HuH-7 (cell line): ENCODE data around the gene OR8J1.
"Not testable (repeated sequence)": the region's sequence is repeated elsewhere in the genome, so short reads cannot be mapped to it uniquely, and the experiment has no call there.

Experiments
- DNase-seq: peaks from one replicate; pipeline ENCODE4 v3.0.0; 2011; ENCODE audit warnings: low spot score

The OR8J1 gene

GRCh38 chr11:56353991-56354390 lies at the start of gene OR8J1:
OR8J1 (plus strand) TSS chr11:56354291; CDS start chr11:56360247, 5,956 bp downstream.
- DNase-seq = no peak

DNA sequence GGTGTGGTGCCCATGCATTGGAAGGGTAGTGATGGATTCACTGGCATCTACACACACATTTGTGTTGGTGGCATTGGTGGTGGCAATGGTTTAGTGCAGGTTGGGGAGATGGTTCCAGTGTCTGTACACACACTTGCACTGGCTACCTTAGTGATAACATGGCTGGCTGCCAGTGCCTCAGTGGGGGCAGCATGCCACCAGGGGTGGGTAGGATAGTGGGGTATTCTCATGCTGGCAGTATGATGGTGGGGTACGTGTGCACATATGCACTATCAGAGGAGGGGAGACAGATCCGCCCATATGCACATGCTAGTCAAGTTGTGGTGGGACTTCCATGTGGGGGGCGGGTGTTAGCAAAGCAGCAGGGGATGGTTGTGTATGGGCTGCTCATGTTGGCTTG lies 46.3 kb upstream of the OR8J1 start:
- DNase-seq = no peak

DNA sequence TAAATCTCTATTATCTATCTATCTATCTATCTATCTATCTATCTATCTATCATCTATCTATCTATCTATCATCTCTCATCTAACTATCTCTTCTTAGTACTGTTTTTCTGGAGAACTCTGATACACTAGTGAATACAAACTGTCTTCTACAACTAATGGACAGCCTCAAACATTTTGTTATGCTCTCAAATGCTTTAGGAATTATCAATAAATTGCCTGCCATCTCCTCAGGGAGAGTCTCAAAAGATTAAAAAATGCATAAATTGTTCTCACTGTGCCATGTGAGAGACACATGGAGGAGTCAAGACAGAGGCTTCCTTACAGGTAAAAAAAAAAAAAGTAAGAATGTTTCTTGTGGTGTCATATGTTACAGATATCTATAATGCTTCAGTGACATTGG lies 39.2 kb upstream of the OR8J1 start, which contains the start of gene OR8K3:
TSS of gene OR8K3 (plus strand) at position 301 of the 400 bp plus-strand sequence. CDS start 3,163 bp downstream, outside the sequence.
- DNase-seq = no peak

- no peak for DNase-seq
Observed at GRCh38 chr11:56331861-56332491, 22.1 kb upstream of the OR8J1 start.

GRCh38 chr11:56333156-56333555 lies 20.9 kb upstream of the OR8J1 start:
- no peak for DNase-seq

DNA sequence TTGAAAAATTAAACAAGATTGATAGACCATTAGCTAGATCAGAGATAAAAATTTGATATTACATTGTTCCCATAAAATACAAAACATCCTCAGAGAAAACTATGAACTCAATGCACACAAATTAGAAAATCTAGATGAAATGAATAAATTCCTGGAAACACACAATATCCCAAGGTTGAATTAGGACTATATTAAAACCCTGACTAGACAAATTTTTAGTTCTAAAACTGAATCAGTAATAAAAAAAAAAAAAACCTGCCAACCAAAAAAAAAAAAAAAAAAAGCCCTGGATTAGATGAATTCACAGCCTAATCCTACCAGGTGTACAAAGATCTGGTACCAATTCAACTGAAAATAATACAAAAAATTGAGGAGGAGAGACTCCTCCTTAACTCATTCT lies 13.8 kb upstream of the OR8J1 start:
- DNase-seq = no peak

GRCh38 chr11:56345739-56346138 lies 8.4 kb upstream of the OR8J1 start, which contains the start of gene OR8K1:
OR8K1 (plus strand) TSS chr11:56346039; CDS start chr11:56346039, 0 bp downstream.
- DNase-seq = no peak

DNA sequence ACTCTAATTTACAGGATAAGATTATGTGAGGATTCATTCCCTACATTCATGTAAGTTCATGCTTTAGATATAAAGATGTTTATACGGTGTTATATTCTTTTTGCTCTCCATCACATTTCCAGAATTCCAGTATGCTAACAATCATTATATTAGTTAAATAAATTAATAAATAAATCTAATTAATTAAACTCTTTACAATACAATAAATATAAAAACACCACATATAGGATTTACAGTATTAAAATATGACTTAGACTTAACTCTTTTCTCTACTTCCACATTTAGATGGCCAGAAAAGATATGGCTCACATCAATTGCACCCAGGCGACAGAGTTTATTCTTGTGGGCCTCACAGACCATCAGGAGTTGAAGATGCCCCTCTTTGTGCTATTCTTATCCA lies 21.2 kb downstream of the OR8J1 start, which contains the start of gene OR8U1:
TSS of gene OR8U1 (plus strand) at position 301 of the 400 bp plus-strand sequence. CDS start at position 301, 0 bp downstream.
- no peak for DNase-seq

- DNase-seq = no peak
Observed at GRCh38 chr11:56380120-56380519, 26.0 kb downstream of the OR8J1 start.

GRCh38 chr11:56394381-56394780 lies 40.3 kb downstream of the OR8J1 start:
- DNase-seq = no peak

DNA sequence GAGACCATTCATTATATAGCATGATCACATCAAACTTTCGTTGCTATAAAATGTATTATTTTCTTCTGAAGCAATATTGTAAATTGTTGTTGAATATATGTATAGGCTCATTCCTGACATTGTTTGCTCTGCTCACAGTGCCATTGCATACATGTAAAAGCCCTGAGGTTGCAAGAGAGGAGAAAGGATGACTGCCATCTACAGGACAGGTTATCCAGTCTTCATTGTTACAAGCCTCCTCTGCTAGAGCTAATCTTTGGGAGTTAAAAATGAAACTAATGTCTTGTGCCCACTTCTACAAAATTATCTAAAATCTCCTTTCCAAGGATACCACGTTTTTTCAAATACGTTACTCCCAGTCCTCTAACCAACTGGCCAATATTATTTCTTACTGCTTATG lies 42.0 kb downstream of the OR8J1 start:
- peak; percentile 11 for DNase-seq

DNA sequence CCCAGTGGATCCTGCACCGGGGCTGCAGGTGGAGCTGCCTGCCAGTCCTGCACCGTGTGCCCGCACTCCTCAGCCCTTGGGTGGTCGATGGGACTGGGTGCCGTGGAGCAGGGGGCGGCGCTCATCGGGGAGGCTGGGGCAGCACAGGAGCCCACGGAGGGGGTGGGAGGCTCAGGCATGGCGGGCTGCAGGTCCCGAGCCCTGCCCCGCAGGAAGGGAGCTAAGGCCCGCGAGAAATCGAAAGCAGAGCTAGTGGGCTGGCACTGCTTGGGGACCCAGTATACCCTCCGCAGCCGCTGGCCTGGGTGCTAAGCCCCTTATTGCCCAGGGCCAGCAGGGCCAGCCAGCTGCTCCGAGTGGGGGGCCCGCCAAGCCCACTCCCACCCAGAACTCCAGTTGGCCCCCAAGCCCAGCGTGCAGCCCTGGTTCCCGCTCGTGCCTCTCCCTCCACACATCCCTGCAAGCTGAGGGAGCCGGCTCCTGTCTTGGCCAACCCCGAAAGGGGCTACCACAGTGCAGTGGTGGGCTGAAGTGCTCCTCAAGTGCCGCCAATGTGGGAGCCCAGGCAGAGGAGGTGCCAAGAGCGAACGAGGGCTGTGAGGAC lies 47.9 kb downstream of the OR8J1 start:
- not testable (repeated sequence) for DNase-seq

- no peak for DNase-seq
Observed at GRCh38 chr11:56404393-56404792, 50.3 kb downstream of the OR8J1 start.

DNA sequence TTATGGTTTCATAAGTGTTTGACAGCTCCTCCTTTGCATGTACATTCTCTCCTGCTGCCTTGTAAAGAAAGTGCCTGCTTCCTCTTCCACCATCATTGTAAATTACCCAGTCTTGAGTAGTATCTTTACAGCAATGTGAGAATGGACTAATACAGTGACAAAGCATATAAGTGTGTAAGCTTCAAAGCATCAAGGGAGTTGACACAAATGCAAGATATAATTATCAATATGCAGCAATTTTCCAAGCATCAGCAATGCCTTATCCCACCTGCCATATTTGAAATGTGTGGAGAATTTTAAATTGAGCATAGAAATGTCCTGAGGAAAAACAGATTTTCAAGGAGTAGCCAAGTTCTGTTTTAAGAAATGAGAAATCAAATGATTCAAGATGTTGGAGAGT lies 56.7 kb downstream of the OR8J1 start:
- DNase-seq = no peak
